Measurements from ENCODE around the gene TCERG1.

DNA sequence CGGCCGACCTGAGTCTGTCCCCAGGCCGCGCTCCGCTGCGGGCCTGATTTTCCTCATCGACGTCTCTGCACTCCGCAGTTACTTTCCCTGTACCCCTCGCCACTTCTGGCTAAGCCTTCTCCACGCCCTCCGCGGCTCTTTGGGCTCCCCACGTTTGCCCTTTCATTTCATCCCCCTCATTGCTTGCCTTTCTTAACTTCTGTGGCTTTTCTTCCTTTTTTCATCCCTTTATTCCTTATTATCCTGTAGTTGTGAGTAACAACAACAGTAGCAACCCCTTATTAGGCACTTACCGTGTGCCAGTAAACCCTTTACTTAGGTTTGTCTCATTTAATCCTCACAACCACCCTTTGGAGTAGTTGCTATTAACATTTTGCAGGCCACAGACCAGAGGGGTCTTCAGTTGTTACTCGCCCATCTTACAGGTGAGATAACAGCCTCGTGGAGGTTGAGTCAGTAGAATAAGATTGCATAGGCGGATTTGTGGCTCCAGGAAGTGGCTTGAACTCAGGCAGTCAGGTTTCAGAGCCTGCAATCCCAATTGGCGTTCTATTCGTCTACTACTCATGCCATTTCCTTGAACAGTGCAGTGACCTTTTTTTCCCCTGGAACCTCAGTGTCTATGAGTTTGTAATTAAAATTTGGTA is 724 bp downstream of the TCERG1 start:
- TF ChIP-seq, protein P1, sequence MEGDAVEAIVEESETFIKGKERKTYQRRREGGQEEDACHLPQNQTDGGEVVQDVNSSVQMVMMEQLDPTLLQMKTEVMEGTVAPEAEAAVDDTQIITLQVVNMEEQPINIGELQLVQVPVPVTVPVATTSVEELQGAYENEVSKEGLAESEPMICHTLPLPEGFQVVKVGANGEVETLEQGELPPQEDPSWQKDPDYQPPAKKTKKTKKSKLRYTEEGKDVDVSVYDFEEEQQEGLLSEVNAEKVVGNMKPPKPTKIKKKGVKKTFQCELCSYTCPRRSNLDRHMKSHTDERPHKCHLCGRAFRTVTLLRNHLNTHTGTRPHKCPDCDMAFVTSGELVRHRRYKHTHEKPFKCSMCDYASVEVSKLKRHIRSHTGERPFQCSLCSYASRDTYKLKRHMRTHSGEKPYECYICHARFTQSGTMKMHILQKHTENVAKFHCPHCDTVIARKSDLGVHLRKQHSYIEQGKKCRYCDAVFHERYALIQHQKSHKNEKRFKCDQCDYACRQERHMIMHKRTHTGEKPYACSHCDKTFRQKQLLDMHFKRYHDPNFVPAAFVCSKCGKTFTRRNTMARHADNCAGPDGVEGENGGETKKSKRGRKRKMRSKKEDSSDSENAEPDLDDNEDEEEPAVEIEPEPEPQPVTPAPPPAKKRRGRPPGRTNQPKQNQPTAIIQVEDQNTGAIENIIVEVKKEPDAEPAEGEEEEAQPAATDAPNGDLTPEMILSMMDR (conservative IDR thresholded peaks at IDR 0.05): no peak
- TF ChIP-seq ZFX (IDR thresholded peaks at IDR 0.05): peak; percentile 88
